ES-I3 (cell line): ENCODE measurements around the gene CLASP1.
"Not testable (repeated sequence)": the region's sequence is repeated elsewhere in the genome, so short reads cannot be mapped to it uniquely, and the experiment has no call there.

Experiments used
- H3K36me3 ChIP-seq: 2 replicates; pipeline ENCODE4 v1.6.1; 2013; ENCODE audit warnings: mild to moderate bottlenecking, low read length, control low read depth, moderate library complexity; ENCODE audit not compliant: insufficient read depth
- H3K4me1 ChIP-seq: 2 replicates; pipeline ENCODE4 v1.6.1; 2013; ENCODE audit warnings: mild to moderate bottlenecking, control low read depth, low read length; ENCODE audit not compliant: insufficient read depth
- H3K9ac ChIP-seq: 2 replicates; pipeline ENCODE4 v1.6.1; 2013; ENCODE audit warnings: low read depth, mild to moderate bottlenecking, low read length, moderate library complexity
- H3K9me3 ChIP-seq: 2 replicates; pipeline ENCODE4 v1.6.1; 2013; ENCODE audit warnings: mild to moderate bottlenecking, low read length, moderate library complexity; ENCODE audit not compliant: control insufficient read depth, insufficient read depth

Gene CLASP1

DNA sequence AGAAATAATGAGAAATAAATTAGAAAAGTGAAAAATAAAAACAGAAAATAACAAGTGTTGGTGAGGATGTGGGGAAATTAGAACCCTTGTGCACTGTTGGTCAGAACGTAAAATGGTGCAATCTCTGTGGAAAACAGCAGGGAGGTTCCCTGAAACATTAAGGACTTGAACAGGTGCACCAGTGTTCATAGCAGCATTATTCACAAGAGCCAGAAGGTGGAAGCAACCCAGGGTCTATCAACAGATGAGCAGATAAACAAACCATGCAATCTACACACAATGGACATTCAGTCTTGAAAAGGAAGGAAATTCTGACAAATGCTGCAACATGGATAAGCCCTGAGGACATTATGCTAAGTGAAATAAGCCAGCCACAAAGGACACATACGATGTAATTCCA lies 306.1 kb downstream of the CLASP1 start:
- Histone ChIP-seq H3K4me1 (peaks cover 4% of the 10 kb centered on the region; the same call in 1 of the 2 replicates), H3K36me3 (peaks cover 16% of the 10 kb centered on the region), H3K9me3 (no peaks in the 10 kb centered on the region), H3K9ac (no peak overlapping the region)

GRCh38 chr2:121342751-121343150 lies 306.5 kb downstream of the CLASP1 start:
- Histone ChIP-seq H3K9me3 (no peaks in the 10 kb centered on the region), H3K36me3 (peaks cover 16% of the 10 kb centered on the region), H3K4me1 (peaks cover 4% of the 10 kb centered on the region; the same call in 1 of the 2 replicates)

DNA sequence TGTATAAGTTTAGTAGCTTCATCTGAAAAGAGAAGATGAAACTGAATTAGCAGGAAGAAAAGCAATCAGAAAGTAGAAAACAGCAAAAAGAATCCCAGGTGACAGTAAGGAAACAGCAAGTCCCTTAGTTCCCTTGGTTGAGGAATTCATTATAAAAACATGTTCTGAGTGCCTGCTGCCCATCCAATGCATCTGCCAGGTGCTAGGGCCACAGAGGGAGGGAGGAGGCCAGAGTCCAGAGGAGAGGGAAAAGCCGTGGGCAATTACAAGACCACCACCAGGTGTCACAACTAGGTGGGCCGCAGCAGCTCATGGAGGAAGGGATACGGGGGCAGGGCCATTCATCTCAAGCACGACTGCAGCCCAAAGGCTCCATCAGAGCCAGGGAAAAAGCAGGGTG lies 308.3 kb downstream of the CLASP1 start:
- Histone ChIP-seq H3K4me1 (peaks cover 13% of the 10 kb centered on the region), H3K9me3 (no peaks in the 10 kb centered on the region), H3K9ac (no peak overlapping the region), H3K36me3 (peaks cover 15% of the 10 kb centered on the region)

More at GRCh38 chr2:121342751-121343150, 306.5 kb downstream of the CLASP1 start:
- H3K9ac ChIP-seq = no peak overlapping the region

- Histone ChIP-seq H3K9ac (no peak overlapping the region), H3K9me3 (no peaks in the 10 kb centered on the region), H3K4me1 (peaks cover 20% of the 10 kb centered on the region), H3K36me3 (peaks cover 4% of the 10 kb centered on the region; the same call in 1 of the 2 replicates)
These were observed 311.0 kb downstream of the CLASP1 start for GRCh38 chr2:121338281-121338680.

- H3K9me3 ChIP-seq = no peaks in the 10 kb centered on the region
- 0 out of 2 replicates have a peak, but pooled peaks cover 4% of the 10 kb centered on the region for H3K36me3 ChIP-seq
- H3K4me1 ChIP-seq = peaks cover 20% of the 10 kb centered on the region
- no peak overlapping the region for H3K9ac ChIP-seq
These were observed 312.6 kb downstream of the CLASP1 start for GRCh38 chr2:121336528-121337294.

DNA sequence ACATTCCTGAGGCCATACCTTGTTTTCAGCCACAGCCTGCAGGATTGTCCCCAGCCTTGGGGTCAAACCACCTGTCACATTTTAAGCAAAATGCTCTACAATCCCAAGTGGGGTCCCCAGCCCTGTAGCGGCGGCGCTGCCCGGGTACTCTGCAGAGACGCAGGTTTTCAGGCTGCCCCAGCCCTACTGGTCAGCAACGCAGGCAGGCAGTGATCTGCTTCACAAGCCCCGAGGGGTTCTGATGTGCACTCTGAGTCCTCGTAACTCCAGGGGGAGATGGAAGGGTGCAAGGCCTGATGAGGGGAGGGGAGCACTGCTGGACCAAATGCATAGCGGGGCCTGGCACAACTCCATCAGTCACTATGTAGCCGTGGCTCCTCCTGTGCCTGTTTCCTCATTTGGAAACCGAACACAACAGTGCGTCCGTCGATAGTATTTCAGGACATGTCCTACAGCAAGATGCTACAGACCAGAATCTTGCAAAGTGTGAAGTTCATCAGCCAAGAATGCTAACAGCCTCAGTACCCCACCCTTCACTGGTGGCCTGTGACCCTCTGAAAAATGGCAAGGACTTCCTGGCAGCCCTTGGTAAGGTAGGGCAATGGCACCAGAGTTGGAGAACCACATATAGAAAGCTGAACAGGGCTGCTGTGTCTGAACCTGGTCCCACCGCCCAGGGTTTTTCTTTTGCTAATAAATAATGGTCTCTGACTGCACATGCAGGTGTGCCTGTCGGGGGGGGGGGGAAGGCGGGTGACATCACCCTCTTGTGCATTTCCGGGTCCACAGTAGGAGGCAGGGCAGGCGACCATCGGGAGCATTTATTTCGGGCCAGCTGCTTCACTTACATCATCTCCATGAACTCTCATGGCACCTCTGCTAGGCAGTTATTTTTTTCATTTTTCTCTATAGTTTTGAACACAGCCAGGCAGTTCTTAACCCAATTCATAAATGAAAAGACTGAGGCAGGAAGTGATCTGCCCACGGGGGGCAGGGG lies 313.7 kb downstream of the CLASP1 start:
- peaks cover 20% of the 10 kb centered on the region for H3K4me1 ChIP-seq
- 0 out of 2 replicates have a peak, but pooled peaks cover 4% of the 10 kb centered on the region for H3K36me3 ChIP-seq
- no peaks in the 10 kb centered on the region for H3K9me3 ChIP-seq
- H3K9ac ChIP-seq = no peak overlapping the region

- Histone ChIP-seq H3K4me1 (peaks cover 20% of the 10 kb centered on the region), H3K9me3 (no peaks in the 10 kb centered on the region), H3K9ac (no peak overlapping the region), H3K36me3 (no peaks in the 10 kb centered on the region)
These were observed 314.5 kb downstream of the CLASP1 start for GRCh38 chr2:121334581-121335293.

DNA sequence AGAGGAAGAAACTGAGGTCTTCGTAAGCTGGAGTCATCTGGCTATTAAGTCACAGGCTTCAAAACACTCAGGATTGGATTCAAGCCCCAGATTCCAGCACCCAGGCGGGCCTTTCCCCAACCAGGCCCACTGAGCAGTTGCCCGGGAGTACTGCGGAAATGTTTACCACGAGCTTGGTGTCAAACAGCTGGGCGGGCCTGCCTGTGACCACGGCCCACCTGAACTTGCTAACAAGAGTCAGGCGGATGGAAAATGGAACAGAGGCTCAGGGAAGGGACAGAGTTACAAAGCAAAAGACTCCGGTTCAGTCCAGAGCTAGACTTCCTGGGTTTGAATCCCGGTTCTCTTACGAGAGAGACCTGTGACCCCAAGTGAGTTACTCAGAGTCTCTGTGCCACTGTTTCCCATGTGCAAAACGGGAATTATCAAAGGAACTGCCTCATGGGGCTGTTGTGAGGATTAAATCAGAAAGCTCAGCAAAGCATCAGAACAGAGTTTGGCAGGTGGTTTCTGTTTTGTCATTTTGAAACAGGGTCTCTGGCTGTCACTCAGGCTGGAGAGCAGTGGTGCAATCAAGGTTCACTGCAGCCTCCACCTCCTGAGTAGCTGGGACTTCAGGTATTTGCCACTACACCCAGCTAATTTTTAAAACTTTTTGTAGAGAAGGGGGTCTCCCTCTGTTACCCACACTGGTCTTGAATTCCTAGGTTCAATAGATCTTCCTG lies 315.3 kb downstream of the CLASP1 start:
- Histone ChIP-seq H3K9me3 (no peaks in the 10 kb centered on the region), H3K36me3 (no peaks in the 10 kb centered on the region), H3K9ac (no peak overlapping the region), H3K4me1 (peaks cover 19% of the 10 kb centered on the region)

GRCh38 chr2:121333231-121333630 lies 316.0 kb downstream of the CLASP1 start:
- H3K36me3 ChIP-seq = no peaks in the 10 kb centered on the region
- H3K4me1 ChIP-seq = peaks cover 16% of the 10 kb centered on the region
- no peak overlapping the region for H3K9ac ChIP-seq
- H3K9me3 ChIP-seq = no peaks in the 10 kb centered on the region

GRCh38 chr2:121331324-121331723 lies 317.9 kb downstream of the CLASP1 start:
- not testable (repeated sequence) for H3K9me3 ChIP-seq, H3K9ac ChIP-seq, H3K36me3 ChIP-seq
- H3K4me1 ChIP-seq = peaks cover 11% of the 10 kb centered on the region

GRCh38 chr2:121330921-121331320 lies 318.3 kb downstream of the CLASP1 start:
- peaks cover 7% of the 10 kb centered on the region for H3K4me1 ChIP-seq
- no peaks in the 10 kb centered on the region for H3K9me3 ChIP-seq
- H3K9ac ChIP-seq = no peak overlapping the region
- no peaks in the 10 kb centered on the region for H3K36me3 ChIP-seq

DNA sequence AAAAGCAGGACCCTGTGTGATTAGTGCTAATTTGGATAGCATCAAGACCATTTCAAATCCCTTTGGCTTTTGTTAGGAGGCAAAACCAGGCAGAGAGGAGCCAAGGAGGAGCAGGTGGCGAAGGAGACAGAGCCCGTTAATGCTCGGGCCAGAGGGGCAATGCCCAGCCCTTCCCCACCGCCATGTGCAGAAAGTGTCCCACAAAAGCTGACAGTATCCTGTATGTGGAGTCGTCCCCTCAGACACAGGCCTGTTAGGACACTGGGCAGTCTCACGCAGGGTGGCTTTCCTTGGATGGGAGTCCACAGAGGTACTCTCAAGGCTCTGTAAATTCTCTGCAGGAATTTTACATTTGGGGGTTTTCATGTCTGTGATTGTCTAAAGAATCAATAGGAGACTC lies 319.5 kb downstream of the CLASP1 start:
- H3K36me3 ChIP-seq = no peaks in the 10 kb centered on the region
- no peaks in the 10 kb centered on the region for H3K4me1 ChIP-seq
- H3K9me3 ChIP-seq = no peaks in the 10 kb centered on the region
- no peak overlapping the region for H3K9ac ChIP-seq

GRCh38 chr2:121326628-121327027 lies 322.6 kb downstream of the CLASP1 start:
- no peak overlapping the region for H3K9ac ChIP-seq
- H3K36me3 ChIP-seq = no peaks in the 10 kb centered on the region
- H3K4me1 ChIP-seq = peaks cover 4% of the 10 kb centered on the region; the same call in 1 of the 2 replicates
- H3K9me3 ChIP-seq = no peaks in the 10 kb centered on the region
